WTC11 (cell line): Measurements from ENCODE around the gene ALPK1. TPM values are rescaled to one million over a fixed set of nuclear protein-coding genes. Genes with fewer than 3 reads are reported as not detected.

Experiments
- ATAC-seq: fragments of 200-7000 bp; cut with Tn5 transposase; 2 replicates; pipeline ENCODE4 v1.10.0; 2021; ENCODE audit warnings: mild to moderate bottlenecking, moderate library complexity
- CTCF ChIA-PET: fragments of 300-600 bp; sonication (Branson Sonifier 250); formaldehyde crosslinking; loops from one replicate; lab custom pipeline; 2021; ENCODE audit warnings: antibody characterized with exemption; lab: Charles Lee
- POLR2A ChIA-PET: fragments of 350-600 bp; sonication (Branson Sonifier 250); formaldehyde crosslinking; loops from one replicate; lab custom pipeline; 2021; ENCODE audit warnings: antibody characterized with exemption; lab: Charles Lee
- DNase-seq: peaks from one replicate; pipeline ENCODE4 v3.0.0; 2021; ENCODE audit warnings: low spot score
- H3K27ac Mint-ChIP-seq: 2 replicates; pipeline ENCODE4 v1.8.0; 2021; ENCODE audit warnings: mixed read lengths
- H3K27me3 Mint-ChIP-seq: 2 replicates; pipeline ENCODE4 v1.8.0; 2021; ENCODE audit warnings: low read depth, mild to moderate bottlenecking, moderate library complexity, mixed read lengths
- H3K36me3 Mint-ChIP-seq: 2 replicates; pipeline ENCODE4 v1.8.0; 2021; ENCODE audit warnings: mixed read lengths
- H3K4me1 Mint-ChIP-seq: 2 replicates; pipeline ENCODE4 v1.8.0; 2022; ENCODE audit warnings: mixed read lengths
- H3K4me3 Mint-ChIP-seq: 2 replicates; pipeline ENCODE4 v1.8.0; 2021; ENCODE audit warnings: mild to moderate bottlenecking, moderate library complexity, mixed read lengths
- H3K9me3 Mint-ChIP-seq: 2 replicates; pipeline ENCODE4 v1.8.0; 2021; ENCODE audit warnings: mixed read lengths
- ATF6 ChIP-seq: sonication (generic); formaldehyde crosslinking; IDR thresholded peaks from 2 replicates; pipeline ENCODE4 v1.8.1; 2023; ENCODE audit warnings: mild to moderate bottlenecking, missing genetic modification reagents
- CDX4 ChIP-seq: fragments of 250-450 bp; sonication (Bioruptor Pico); IDR thresholded peaks from 2 replicates; pipeline ENCODE4 v1.9.0; 2021; ENCODE audit warnings: moderate library complexity, mild to moderate bottlenecking, inconsistent platforms, borderline replicate concordance
- E2F1 ChIP-seq: sonication (generic); formaldehyde crosslinking; IDR thresholded peaks from 2 replicates; pipeline ENCODE4 v1.8.0; 2022; ENCODE audit warnings: mild to moderate bottlenecking, missing genetic modification reagents
- E2F4 ChIP-seq: sonication (generic); formaldehyde crosslinking; IDR thresholded peaks from 2 replicates; pipeline ENCODE4 v1.8.1; 2022; ENCODE audit warnings: low read depth, mild to moderate bottlenecking, moderate library complexity, missing genetic modification reagents, borderline replicate concordance
- FOXJ3 ChIP-seq: sonication (generic); formaldehyde crosslinking; IDR thresholded peaks from 2 replicates; pipeline ENCODE4 v1.9.0; 2021; ENCODE audit warnings: missing genetic modification reagents, mild to moderate bottlenecking, borderline replicate concordance
- IRF1 ChIP-seq: sonication (generic); formaldehyde crosslinking; IDR thresholded peaks from 2 replicates; pipeline ENCODE4 v1.8.0; 2023; ENCODE audit warnings: missing genetic modification reagents
- MYBL2 ChIP-seq: sonication (generic); formaldehyde crosslinking; IDR thresholded peaks from 2 replicates; pipeline ENCODE4 v1.8.1; 2023; ENCODE audit warnings: mild to moderate bottlenecking, moderate library complexity, missing genetic modification reagents
- PREB ChIP-seq: sonication (generic); formaldehyde crosslinking; IDR thresholded peaks from 2 replicates; pipeline ENCODE4 v1.8.1; 2022; ENCODE audit warnings: mild to moderate bottlenecking, missing genetic modification reagents, moderate library complexity, borderline replicate concordance
- PRRX2 ChIP-seq: fragments of 250-450 bp; sonication (Bioruptor Pico); IDR thresholded peaks from 2 replicates; pipeline ENCODE4 v1.8.0; 2021; ENCODE audit warnings: mild to moderate bottlenecking
- RORB ChIP-seq: fragments of 250-450 bp; sonication (Bioruptor Pico); IDR thresholded peaks from 2 replicates; pipeline ENCODE4 v1.9.0; 2021; ENCODE audit warnings: mild to moderate bottlenecking
- STAT6 ChIP-seq: sonication (generic); formaldehyde crosslinking; conservative IDR thresholded peaks from 2 replicates; pipeline ENCODE4 v1.8.1; 2023; ENCODE audit warnings: mild to moderate bottlenecking, low read depth, missing genetic modification reagents, moderate library complexity
- TCF7 ChIP-seq: sonication (generic); formaldehyde crosslinking; IDR thresholded peaks from 2 replicates; pipeline ENCODE4 v1.8.0; 2022; ENCODE audit warnings: mild to moderate bottlenecking, low read depth, missing genetic modification reagents, moderate library complexity
- USF2 ChIP-seq: sonication (generic); formaldehyde crosslinking; IDR thresholded peaks from 2 replicates; pipeline ENCODE4 v1.8.1; 2023; ENCODE audit warnings: mild to moderate bottlenecking, missing genetic modification reagents, moderate library complexity
- ZNF138 ChIP-seq: sonication (generic); formaldehyde crosslinking; conservative IDR thresholded peaks from 2 replicates; pipeline ENCODE4 v1.8.1; 2022; ENCODE audit warnings: mild to moderate bottlenecking, moderate library complexity, missing genetic modification reagents
- ZNF219 ChIP-seq: sonication (generic); formaldehyde crosslinking; IDR thresholded peaks from 2 replicates; pipeline ENCODE4 v1.8.0; 2023; ENCODE audit warnings: missing genetic modification reagents, mild to moderate bottlenecking, borderline replicate concordance
- ZNF317 ChIP-seq: sonication (generic); formaldehyde crosslinking; IDR thresholded peaks from 2 replicates; pipeline ENCODE4 v1.8.1; 2023; ENCODE audit warnings: low read depth, mild to moderate bottlenecking, moderate library complexity, missing genetic modification reagents, borderline replicate concordance
- ZNF416 ChIP-seq: fragments of 250-450 bp; sonication (Bioruptor Pico); IDR thresholded peaks from 2 replicates; pipeline ENCODE4 v1.9.0; 2021; ENCODE audit warnings: mild to moderate bottlenecking, inconsistent platforms
- ZNF425 ChIP-seq: fragments of 250-450 bp; sonication (Bioruptor Pico); conservative IDR thresholded peaks from 2 replicates; pipeline ENCODE4 v1.9.0; 2021; ENCODE audit warnings: mild to moderate bottlenecking
- ZNF671 ChIP-seq: fragments of 250-450 bp; sonication (Bioruptor Pico); IDR thresholded peaks from 2 replicates; pipeline ENCODE4 v1.8.0; 2021; ENCODE audit warnings: mild to moderate bottlenecking
- total RNA-seq: library from RNA; stranded (reverse); gene quantifications from 3 replicates; pipeline ENCODE4 v1.2.3, GENCODE V29; 2021

Gene ALPK1
- total RNA-seq, 1 experiment from 2014 or later: 0.50 TPM

- ChIA-PET CTCF (interaction anchor here (0.6 kb wide), 1 partner anchor 112 kb away, joined by 4 read pairs; no protein-coding TSS in a partner anchor), POLR2A (interaction anchor here (0.6 kb wide), 1 partner anchor 115 kb away, joined by 3 read pairs; no protein-coding TSS in a partner anchor)
- ATAC-seq: peak; percentile 80
- no peak for DNase-seq
- TF ChIP-seq FOXJ3 (CRISPR knock-in tag) (no peak), TCF7 (CRISPR knock-in tag) (no peak), STAT6 (CRISPR knock-in tag) (no peak)
- peaks cover 5% of the 10 kb centered on the region; the same call in 1 of the 2 replicates for H3K27me3 Mint-ChIP-seq
- peaks cover 17% of the 10 kb centered on the region for H3K9me3 Mint-ChIP-seq
- peaks cover 28% of the 10 kb centered on the region for H3K4me1 Mint-ChIP-seq
- H3K4me3 Mint-ChIP-seq: no peak overlapping the region
- H3K27ac Mint-ChIP-seq: no peak overlapping the region
- peaks cover 7% of the 10 kb centered on the region for H3K36me3 Mint-ChIP-seq
Observed at GRCh38 chr4:112449708-112450107, 152.5 kb downstream of the ALPK1 start.

- H3K9me3 Mint-ChIP-seq: peaks cover 10% of the 10 kb centered on the region
- ATAC-seq (no peak), DNase-seq (no peak)
- H3K36me3 Mint-ChIP-seq: no peaks in the 10 kb centered on the region
- peaks cover 28% of the 10 kb centered on the region for H3K4me1 Mint-ChIP-seq
- H3K27ac Mint-ChIP-seq: no peak overlapping the region
- CTCF ChIA-PET: interaction anchor here (1.2 kb wide), 1 partner anchor 65 kb away, joined by 3 read pairs; the partner anchor contains the start of gene NEUROG2
- POLR2A ChIA-PET: no interaction called here
- no peaks in the 10 kb centered on the region; the same call in 1 of the 2 replicates for H3K27me3 Mint-ChIP-seq
- TF ChIP-seq CDX4 (CRISPR knock-in tag): no peak
- TF ChIP-seq ZNF671 (CRISPR knock-in tag): no peak
- no peak for TF ChIP-seq ZNF416 (CRISPR knock-in tag)
- no peak for TF ChIP-seq E2F4 (CRISPR knock-in tag)
- no peak for TF ChIP-seq ZNF425 (CRISPR knock-in tag)
- no peak for TF ChIP-seq RORB
- no peak for TF ChIP-seq E2F1 (CRISPR knock-in tag)
- TF ChIP-seq ZNF138 (CRISPR knock-in tag): no peak
- no peak for TF ChIP-seq ZNF219 (CRISPR knock-in tag)
- no peak for TF ChIP-seq PREB (CRISPR knock-in tag)
- no peak for TF ChIP-seq TCF7 (CRISPR knock-in tag)
- TF ChIP-seq PRRX2 (CRISPR knock-in tag): no peak
- TF ChIP-seq ATF6 (CRISPR knock-in tag): no peak
- TF ChIP-seq ZNF317 (CRISPR knock-in tag): no peak
- TF ChIP-seq IRF1 (CRISPR knock-in tag): no peak
- no peak for TF ChIP-seq MYBL2 (CRISPR knock-in tag)
- TF ChIP-seq USF2 (CRISPR knock-in tag): no peak
- H3K4me3 Mint-ChIP-seq: no peak overlapping the region
Observed at GRCh38 chr4:112451104-112451503, 153.9 kb downstream of the ALPK1 start.
